Right renal cortex interstitium (tissue), 3 donors: ENCODE results near the gene COLEC12. TPM values are rescaled to one million over a fixed set of nuclear protein-coding genes. Genes with fewer than 3 reads are reported as not detected.
"Not testable (repeated sequence)": the region's sequence is repeated elsewhere in the genome, so short reads cannot be mapped to it uniquely, and the experiment has no call there.

Experiments used
- DNase-seq, 3 donors: peaks; one replicate each; pipeline ENCODE4 v3.0.0-alpha.2; 2013; ENCODE audit warnings: low read depth in 3 of 3, low spot score in 2 of 3
- polyA plus RNA-seq, 3 donors: library from polyadenylated mRNA; unstranded; fragments of 120-200 nt; gene quantifications; one replicate each; pipeline ENCODE4 v1.2.1, GENCODE V29; 2013; ENCODE audit not compliant: insufficient read length in 3 of 3

The COLEC12 gene
- polyA plus RNA-seq, 3 donors: 23.3 to 30.4 (median 27.9) TPM

DNA sequence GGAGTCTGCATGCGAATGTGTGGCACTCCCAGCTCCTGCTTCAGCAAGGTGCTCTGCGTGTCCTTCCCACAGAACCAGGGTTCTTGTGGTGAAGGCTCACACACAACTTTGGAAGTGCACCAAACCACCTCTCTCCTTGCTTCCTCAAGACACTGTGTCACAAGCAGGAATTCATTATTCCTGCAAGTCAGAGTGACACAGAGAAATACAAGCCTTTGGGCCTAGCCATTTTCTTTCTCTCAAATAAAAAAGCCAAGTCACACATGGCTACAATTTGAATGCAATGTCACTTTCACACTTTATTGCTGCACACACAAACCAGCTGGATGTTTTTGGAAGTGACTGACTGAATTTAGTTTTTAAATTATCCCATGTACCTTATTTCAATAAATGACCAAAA lies 202.6 kb downstream of the COLEC12 start:
- DNase-seq: no peak

GRCh38 chr18:295756-296490 lies 204.6 kb downstream of the COLEC12 start:
- no peak for DNase-seq

DNA sequence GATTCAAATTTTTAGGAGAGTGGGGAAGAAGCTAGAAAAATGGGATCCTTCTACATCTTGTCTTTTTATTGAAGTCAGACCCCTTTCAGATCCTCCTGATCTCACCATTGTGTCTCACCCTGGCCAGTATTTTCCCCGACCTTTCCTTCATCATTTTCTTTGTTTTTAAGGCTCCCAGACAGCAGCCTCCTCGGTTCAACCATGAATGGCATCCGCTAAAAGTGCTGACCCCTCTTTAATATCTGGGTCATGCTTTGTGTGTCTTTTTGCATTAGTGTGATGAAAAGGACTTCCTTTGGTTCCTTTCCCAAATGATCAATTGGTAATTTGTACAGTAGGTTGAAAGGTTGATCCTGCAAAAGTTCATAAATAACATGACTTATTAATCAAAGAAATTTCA lies 205.9 kb downstream of the COLEC12 start:
- DNase-seq: no peak

DNA sequence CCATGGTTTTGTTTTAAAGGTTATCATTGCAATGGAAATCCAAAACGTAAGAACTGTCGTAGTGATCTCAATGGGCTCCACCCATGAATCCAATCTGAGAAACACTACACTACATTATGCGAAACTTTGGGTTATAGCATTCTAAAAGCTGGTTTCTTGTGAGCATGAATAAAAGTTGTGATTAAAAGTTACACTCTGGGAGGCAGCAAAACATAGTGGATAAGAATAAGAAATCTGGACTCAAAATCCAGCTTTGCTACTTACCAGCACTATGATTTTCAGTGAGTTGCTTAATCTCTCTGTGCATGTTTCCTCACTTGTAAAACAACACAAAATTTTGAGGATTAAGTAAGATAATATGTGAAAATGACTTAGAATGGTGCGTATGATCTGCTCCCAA lies 207.0 kb downstream of the COLEC12 start:
- DNase-seq: no peak

DNA sequence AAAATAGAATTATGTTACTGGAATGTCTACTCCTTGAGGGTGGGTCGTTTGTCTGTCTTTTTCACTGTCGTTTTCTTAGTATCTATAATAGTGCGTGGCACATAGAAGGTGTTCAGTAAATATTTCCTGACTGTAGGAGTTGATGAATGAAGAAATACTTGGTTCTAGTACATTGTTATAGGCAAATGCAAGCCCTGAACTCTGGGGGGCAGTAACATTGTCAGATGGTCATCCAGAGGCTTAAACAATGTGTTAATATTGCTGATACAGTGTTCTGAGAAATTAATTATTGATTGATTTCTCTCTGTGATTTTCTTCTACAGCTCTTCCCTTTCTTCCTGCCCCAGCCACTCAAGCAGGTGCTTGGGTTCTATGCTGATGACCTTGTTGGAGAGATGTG lies 208.2 kb downstream of the COLEC12 start:
- no peak for DNase-seq

GRCh38 chr18:289970-290369 lies 210.5 kb downstream of the COLEC12 start:
- DNase-seq: not testable (repeated sequence)

- DNase-seq: no peak
Measured at GRCh38 chr18:289026-289425, 211.5 kb downstream of the COLEC12 start.

DNA sequence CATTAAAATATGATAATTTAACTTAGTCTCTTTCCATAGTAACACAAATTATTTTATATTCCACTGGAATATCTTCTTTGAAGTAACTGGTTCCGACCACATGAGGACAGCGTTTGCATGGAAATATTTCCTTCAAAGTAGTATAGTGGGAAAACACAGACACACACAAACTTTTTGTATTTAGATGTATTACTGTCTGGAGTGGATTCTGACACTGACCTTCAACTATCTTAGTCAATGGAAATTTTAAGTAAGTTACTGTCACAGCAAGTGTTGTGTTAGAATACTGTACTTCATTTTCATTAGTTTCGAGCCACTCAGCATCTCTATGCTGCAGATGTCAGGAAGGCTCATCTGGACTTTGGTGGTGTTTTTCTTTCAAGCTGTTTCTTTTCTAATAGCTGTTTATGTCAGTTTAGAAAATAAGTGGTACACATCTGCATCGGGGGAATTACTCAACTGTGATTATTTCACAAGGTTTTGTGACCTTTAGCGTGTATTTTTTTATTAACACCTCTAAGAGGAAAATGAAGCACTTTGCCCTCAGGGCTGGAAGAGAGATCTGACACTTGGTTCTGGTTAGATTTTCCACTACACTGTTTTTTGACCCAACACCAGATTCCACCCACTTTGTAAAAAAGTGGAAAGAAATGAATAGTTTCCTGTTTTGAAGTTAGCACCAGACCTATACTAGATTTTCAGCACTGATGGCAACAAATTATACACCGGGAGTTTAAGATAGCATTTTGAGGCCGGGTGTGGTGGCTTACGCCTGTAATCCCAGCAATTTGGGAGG lies 213.8 kb downstream of the COLEC12 start:
- DNase-seq: no peak

DNA sequence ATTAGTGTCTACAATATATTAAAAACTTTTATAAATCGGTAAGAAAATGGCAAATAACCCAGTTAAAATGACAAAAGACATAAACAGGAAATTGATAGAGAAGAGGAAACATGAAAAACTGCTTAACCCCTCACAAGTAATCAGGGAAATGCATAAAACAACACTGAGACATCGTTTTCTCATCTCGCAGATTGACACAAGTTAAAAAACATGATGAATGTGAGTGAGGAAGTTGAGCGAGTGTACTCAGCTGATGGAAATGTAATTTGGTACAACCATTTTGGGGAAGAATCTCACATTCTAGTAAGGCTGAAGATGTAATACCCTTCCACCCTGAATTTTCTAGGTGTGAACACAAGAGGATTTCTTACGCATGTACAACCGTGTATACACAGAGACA lies 214.7 kb downstream of the COLEC12 start:
- DNase-seq: no peak

DNA sequence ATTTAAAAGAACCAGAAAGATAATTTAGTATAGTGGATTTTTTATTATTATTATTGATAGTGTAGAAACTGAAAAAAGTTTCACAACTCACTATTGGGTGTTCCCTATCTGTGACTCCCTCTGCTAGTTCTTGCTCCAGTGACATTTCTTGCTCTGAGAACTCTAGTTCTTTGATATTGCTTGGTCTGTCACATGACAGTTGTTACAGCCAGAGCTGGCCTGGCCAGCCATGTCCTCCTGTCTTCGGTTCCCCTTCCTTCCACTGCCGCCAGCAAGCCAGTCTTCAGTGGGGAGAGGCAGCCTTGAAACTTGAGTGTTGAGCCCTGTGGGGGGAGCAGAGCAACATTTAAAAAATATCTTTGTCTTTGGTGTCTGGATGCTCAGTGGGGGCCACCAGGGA lies 225.0 kb downstream of the COLEC12 start:
- DNase-seq: no peak

DNA sequence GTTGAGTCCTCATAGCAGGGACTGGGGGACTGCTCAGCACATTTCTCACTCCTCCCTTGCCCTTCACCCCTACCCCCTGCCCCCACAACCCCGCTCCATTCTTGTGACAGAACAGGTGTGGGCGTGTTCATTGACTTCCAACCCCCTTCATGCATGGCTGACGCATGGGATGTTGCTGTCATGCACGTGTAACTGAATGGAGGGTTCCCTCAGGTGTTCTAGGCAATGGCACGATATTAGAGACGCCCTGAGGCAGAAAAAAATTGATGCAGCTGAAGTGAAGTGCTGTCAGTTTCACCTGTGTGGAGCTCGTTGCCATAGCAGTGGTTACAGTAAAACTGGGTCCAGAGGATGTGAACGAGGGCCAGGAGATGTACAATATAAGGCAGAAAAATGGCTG lies 226.2 kb downstream of the COLEC12 start:
- no peak for DNase-seq

- no peak for DNase-seq
Measured at GRCh38 chr18:273525-273924, 227.0 kb downstream of the COLEC12 start.

GRCh38 chr18:272650-273049 lies 227.9 kb downstream of the COLEC12 start:
- no peak for DNase-seq

GRCh38 chr18:269480-270095 lies 230.9 kb downstream of the COLEC12 start:
- DNase-seq: no peak

- DNase-seq: peak; percentile 75 to 85 (median 80)
Measured at GRCh38 chr18:267688-268552, 232.6 kb downstream of the COLEC12 start, which contains the start of gene THOC1. THOC1 (minus strand) TSS chr18:268047; CDS start chr18:268019, 28 bp downstream.

DNA sequence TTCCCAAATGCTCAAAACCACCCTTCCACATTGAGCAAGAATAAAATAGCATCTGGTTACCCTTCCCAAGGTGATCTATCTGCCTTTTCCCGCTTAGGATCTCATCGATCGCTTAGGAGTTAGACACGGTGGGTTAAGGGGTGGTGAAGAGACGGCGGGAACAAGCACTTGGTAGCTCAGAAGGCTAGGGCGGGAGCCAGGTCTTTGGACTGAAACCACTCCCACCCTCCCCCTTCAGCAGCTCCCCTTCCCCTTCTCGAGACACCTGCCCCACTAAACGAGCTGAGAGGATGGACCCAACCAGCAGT lies 233.2 kb downstream of the COLEC12 start:
- DNase-seq: peak in 2 of 3 donors; percentile 31 to 40

Other genes with a start within 250 kb of the COLEC12 start
- 10 to 100 TPM; 66.3 to 70.7 (median 68.0) TPM for gene THOC1, start 232.7 kb downstream of the COLEC12 start, polyA plus RNA-seq
- not detected for gene CETN1, start 79.7 kb upstream of the COLEC12 start, polyA plus RNA-seq
- 10 to 100 TPM in 2 of 3 donors, 1 to 10 TPM in 1; 6.5 to 16.5 (median 14.2) TPM for gene CLUL1, start 96.3 kb upstream of the COLEC12 start, polyA plus RNA-seq
- 100 to 1,000 TPM; 114 to 136 (median 119) TPM for gene TYMS, start 157.0 kb upstream of the COLEC12 start, polyA plus RNA-seq
- gene ENOSF1, start 211.9 kb upstream of the COLEC12 start, polyA plus RNA-seq: 10 to 100 TPM; 69.8 to 72.7 (median 69.8) TPM